DOHH2 (cell line): ENCODE data around the gene TFF2.

ENCODE experiments used
- H3F3A ChIP-seq: fragments of 200-600 bp; sonication (generic), shearing (Covaris generic); 2 replicates; pipeline ENCODE4 v1.6.0; 2016; ENCODE audit warnings: antibody characterized with exemption, mild to moderate bottlenecking; ENCODE audit not compliant: control insufficient read depth, insufficient read depth
- H3K27ac ChIP-seq: fragments of 200-600 bp; sonication (generic); 2 replicates; pipeline ENCODE4 v1.5.1; 2014; ENCODE audit warnings: low read depth, mild to moderate bottlenecking, low read length, moderate library complexity
- H3K27me3 ChIP-seq: fragments of 200-600 bp; sonication (generic); 2 replicates; pipeline ENCODE4 v1.6.1; 2014; ENCODE audit warnings: mild to moderate bottlenecking, low read length, mixed read lengths; ENCODE audit not compliant: control insufficient read depth
- H3K36me3 ChIP-seq: fragments of 200-600 bp; sonication (generic); 2 replicates; pipeline ENCODE4 v1.6.1; 2014; ENCODE audit warnings: mild to moderate bottlenecking, low read length, moderate library complexity, mixed read lengths; ENCODE audit not compliant: control insufficient read depth
- H3K4me1 ChIP-seq: fragments of 200-600 bp; sonication (generic); 2 replicates; pipeline ENCODE4 v1.6.1; 2014; ENCODE audit warnings: mild to moderate bottlenecking, low read length, mixed read lengths; ENCODE audit not compliant: control insufficient read depth
- H3K4me2 ChIP-seq: fragments of 200-600 bp; sonication (generic); 2 replicates; pipeline ENCODE4 v1.6.0; 2014; ENCODE audit warnings: mild to moderate bottlenecking, low read length, moderate library complexity
- H3K4me3 ChIP-seq: fragments of 200-600 bp; sonication (generic); 2 replicates; pipeline ENCODE4 v1.5.1; 2014; ENCODE audit warnings: mild to moderate bottlenecking, low read length, mixed read lengths
- H3K79me2 ChIP-seq: fragments of 200-600 bp; sonication (generic); 2 replicates; pipeline ENCODE4 v1.6.1; 2014; ENCODE audit warnings: mild to moderate bottlenecking, low read length, mixed read lengths; ENCODE audit not compliant: control insufficient read depth
- H3K9me2 ChIP-seq: fragments of 200-600 bp; sonication (generic); replicated peaks from 2 replicates; pipeline ENCODE4 v1.6.1; 2014; ENCODE audit warnings: mild to moderate bottlenecking, low read length, mixed read lengths; ENCODE audit not compliant: control insufficient read depth
- H3K9me3 ChIP-seq: fragments of 200-600 bp; sonication (generic); 2 replicates; pipeline ENCODE4 v1.6.1; 2014; ENCODE audit warnings: antibody characterized with exemption, low read length, mixed read lengths; ENCODE audit not compliant: control insufficient read depth, insufficient read depth
- H4K20me1 ChIP-seq: fragments of 200-600 bp; sonication (generic); 2 replicates; pipeline ENCODE4 v1.6.0; 2014; ENCODE audit warnings: low read depth, mild to moderate bottlenecking, antibody characterized with exemption, low read length, moderate library complexity; ENCODE audit not compliant: control insufficient read depth, insufficient read depth
- CTCF ChIP-seq: fragments of 200-600 bp; sonication (generic); IDR thresholded peaks from one replicate; pipeline ENCODE4 v1.5.1; 2014; ENCODE audit warnings: antibody characterized with exemption, mild to moderate bottlenecking, low read depth, low read length; ENCODE audit not compliant: poor library complexity, severe bottlenecking
- EZH2phosphoT487 ChIP-seq: fragments of 200-600 bp; sonication (generic); IDR thresholded peaks from 2 replicates; pipeline ENCODE4 v1.6.1; 2017; ENCODE audit warnings: borderline replicate concordance, mild to moderate bottlenecking, antibody characterized with exemption, low read length, moderate library complexity, mixed read lengths

The TFF2 gene

GRCh38 chr21:42374457-42374856 lies 23.7 kb upstream of the TFF2 start:
- H3K79me2 ChIP-seq = no peaks in the 10 kb centered on the region
- H3K9me2 ChIP-seq = no peaks in the 10 kb centered on the region
- no peaks in the 10 kb centered on the region for H3K9me3 ChIP-seq
- H3K27me3 ChIP-seq = peaks cover 18% of the 10 kb centered on the region
- no peak overlapping the region for H3K27ac ChIP-seq
- no peaks in the 10 kb centered on the region for H3K36me3 ChIP-seq
- no peak overlapping the region for H3K4me3 ChIP-seq
- H3K4me2 ChIP-seq = no peak overlapping the region
- TF ChIP-seq CTCF (no peak), EZH2phosphoT487 (no peak)
- H4K20me1 ChIP-seq = no peaks in the 10 kb centered on the region
- H3F3A ChIP-seq = no peaks in the 10 kb centered on the region
- peaks cover 3% of the 10 kb centered on the region for H3K4me1 ChIP-seq

- H3K9me2 ChIP-seq = no peaks in the 10 kb centered on the region
- H3K27me3 ChIP-seq = peaks cover 18% of the 10 kb centered on the region
- no peaks in the 10 kb centered on the region for H3K36me3 ChIP-seq
- no peak overlapping the region for H3K4me2 ChIP-seq
- H3K4me1 ChIP-seq = no peaks in the 10 kb centered on the region
- no peak overlapping the region for H3K27ac ChIP-seq
- no peak for TF ChIP-seq CTCF
- no peak for TF ChIP-seq EZH2phosphoT487
- no peak overlapping the region for H3K4me3 ChIP-seq
- no peaks in the 10 kb centered on the region for H3F3A ChIP-seq
- no peaks in the 10 kb centered on the region for H4K20me1 ChIP-seq
- H3K9me3 ChIP-seq = no peaks in the 10 kb centered on the region
- H3K79me2 ChIP-seq = no peaks in the 10 kb centered on the region
These were observed 23.2 kb upstream of the TFF2 start for GRCh38 chr21:42373908-42374455.

GRCh38 chr21:42373196-42373907 lies 22.6 kb upstream of the TFF2 start:
- Histone ChIP-seq H3K9me3 (no peaks in the 10 kb centered on the region), H4K20me1 (no peaks in the 10 kb centered on the region), H3K4me2 (no peak overlapping the region), H3F3A (no peaks in the 10 kb centered on the region), H3K27ac (no peak overlapping the region), H3K4me1 (no peaks in the 10 kb centered on the region), H3K4me3 (no peak overlapping the region), H3K79me2 (no peaks in the 10 kb centered on the region), H3K27me3 (peaks cover 18% of the 10 kb centered on the region), H3K36me3 (no peaks in the 10 kb centered on the region), H3K9me2 (no peaks in the 10 kb centered on the region)
- TF ChIP-seq EZH2phosphoT487 (no peak), CTCF (no peak)
